Cardiac fibroblast (primary cell): ENCODE results near the gene PEAR1.
A peak's percentile ranks its signal among the peaks of the same experiment; 100 is the strongest.

Source experiments
- DNase-seq, 2 donors: peaks; one replicate each; pipeline versions ENCODE4 v3.0.0 to v3.0.0-alpha.2; 2010; ENCODE audit warnings: low read depth in 2 of 2
- H3K4me3 ChIP-seq, 2 donors: replicated peaks in 1 of 2; 1 replicate in 1 of 2; 2 replicates in 1 of 2; pipeline ENCODE4 v1.5.1; 2011; ENCODE audit warnings: low read depth in 2 of 2, low read length in 2 of 2, mild to moderate bottlenecking in 2 of 2, moderate library complexity in 1 of 2
- CTCF ChIP-seq: IDR thresholded peaks from one replicate; pipeline ENCODE4 v1.5.1; 2011; ENCODE audit warnings: low read depth, mild to moderate bottlenecking, low read length, inconsistent platforms

The PEAR1 gene

GRCh38 chr1:156853761-156854160, 39.8 kb upstream of the PEAR1 start:
- DNase-seq: no peak
- no peak for TF ChIP-seq CTCF
- H3K4me3 ChIP-seq: no peak overlapping the region

GRCh38 chr1:156854634-156855033, 38.9 kb upstream of the PEAR1 start:
- peak; percentile 6 for TF ChIP-seq CTCF
- no peak overlapping the region for H3K4me3 ChIP-seq
- no peak for DNase-seq

- no peak for TF ChIP-seq CTCF
- no peak overlapping the region for H3K4me3 ChIP-seq
- DNase-seq: no peak
Observed at GRCh38 chr1:156856282-156856785, 37.2 kb upstream of the PEAR1 start.

- H3K4me3 ChIP-seq: no peak overlapping the region
- DNase-seq: no peak
- TF ChIP-seq CTCF: no peak
Observed at GRCh38 chr1:156857532-156857931, 36.0 kb upstream of the PEAR1 start.

GRCh38 chr1:156858555-156858956, 35.0 kb upstream of the PEAR1 start:
- DNase-seq: no peak
- TF ChIP-seq CTCF: no peak
- no peak overlapping the region for H3K4me3 ChIP-seq

- peak within 1 kb of the TSS; percentile 24 to 35 for H3K4me3 ChIP-seq
- TF ChIP-seq CTCF: no peak
- peak; percentile 5 to 19 for DNase-seq
Observed at GRCh38 chr1:156858959-156859522, 34.5 kb upstream of the PEAR1 start, which contains the start of gene INSRR. TSS of gene INSRR (minus strand) at chr1:156859117. CDS start at chr1:156858621, 496 bp downstream.
